CD4-positive, alpha-beta memory T cell (primary cell): ENCODE data around the gene CARD10. TPM values are rescaled to one million over a fixed set of nuclear protein-coding genes. Genes with fewer than 3 reads are reported as not detected.

Experiments
- CTCF ChIA-PET: fragments of 350-600 bp; sonication (Branson Sonifier 250); formaldehyde crosslinking; loops from one replicate; lab custom pipeline; 2021; ENCODE audit warnings: inconsistent platforms; ENCODE audit not compliant: partially characterized antibody; lab: Charles Lee
- POLR2A ChIA-PET: fragments of 350-600 bp; sonication (Branson Sonifier 250); formaldehyde crosslinking; loops from one replicate; lab custom pipeline; 2021; ENCODE audit not compliant: partially characterized antibody; lab: Charles Lee
- DNase-seq, 5 donors: peaks; one replicate each; pipeline versions ENCODE4 v3.0.0 to v3.0.0-alpha.2; 2020 to 2022; ENCODE audit warnings: mixed read lengths in 1 of 5
- H3K27ac ChIP-seq: one replicate; pipeline ENCODE4 v1.7.0; 2013; ENCODE audit warnings: low read depth, low read length
- H3K27me3 ChIP-seq: 2 replicates; pipeline ENCODE4 v1.7.0; 2013; ENCODE audit warnings: mild to moderate bottlenecking, low read length, moderate library complexity; ENCODE audit not compliant: insufficient read depth
- H3K36me3 ChIP-seq: 2 replicates; pipeline ENCODE4 v1.7.0; 2013; ENCODE audit warnings: mild to moderate bottlenecking, low read length, moderate library complexity; ENCODE audit not compliant: insufficient read depth
- H3K4me1 ChIP-seq: 2 replicates; pipeline ENCODE4 v1.7.0; 2013; ENCODE audit warnings: mild to moderate bottlenecking, low read length, moderate library complexity; ENCODE audit not compliant: insufficient read depth
- H3K4me3 ChIP-seq, 2 donors: one replicate each; pipeline ENCODE4 v1.7.0; 2013; ENCODE audit warnings: low read length in 2 of 2, mild to moderate bottlenecking in 1 of 2
- H3K9me3 ChIP-seq, 2 donors: one replicate each; pipeline ENCODE4 v1.7.0; 2013; ENCODE audit warnings: low read length in 2 of 2, control low read depth in 1 of 2; ENCODE audit not compliant: control insufficient read depth in 1 of 2
- H3K27ac Mint-ChIP-seq, 7 donors: one replicate each; pipeline ENCODE4 v1.8.0; 2020 to 2021; ENCODE audit warnings: mixed read lengths in 7 of 7, mild to moderate bottlenecking in 6 of 7, inconsistent platforms in 3 of 7, moderate library complexity in 3 of 7
- H3K27me3 Mint-ChIP-seq, 2 donors: one replicate each; pipeline ENCODE4 v1.8.0; 2020 to 2021; ENCODE audit warnings: mixed read lengths in 2 of 2
- H3K36me3 Mint-ChIP-seq, 2 donors: one replicate each; pipeline ENCODE4 v1.8.0; 2020 to 2021; ENCODE audit warnings: mixed read lengths in 2 of 2, inconsistent platforms in 1 of 2, mild to moderate bottlenecking in 1 of 2
- H3K4me1 Mint-ChIP-seq, 4 donors: one replicate each; pipeline ENCODE4 v1.8.0; 2020 to 2021; ENCODE audit warnings: mixed read lengths in 4 of 4, mild to moderate bottlenecking in 1 of 4
- H3K4me3 Mint-ChIP-seq, 8 donors: one replicate each; pipeline ENCODE4 v1.8.0; 2020 to 2021; ENCODE audit warnings: mixed read lengths in 8 of 8, mild to moderate bottlenecking in 7 of 8, moderate library complexity in 6 of 8, inconsistent platforms in 3 of 8
- H3K9me3 Mint-ChIP-seq, 8 donors: one replicate each; pipeline ENCODE4 v1.8.0; 2020 to 2021; ENCODE audit warnings: mixed read lengths in 8 of 8, mild to moderate bottlenecking in 5 of 8, inconsistent platforms in 3 of 8, moderate library complexity in 1 of 8
- intact Hi-C: fragments of 100-400 bp; cut with micrococcal nuclease; formaldehyde crosslinking; loops from one replicate; pipeline ENCODE4 v1.15.1; 2023
- polyA plus RNA-seq, 2 donors: library from polyadenylated mRNA; unstranded; fragments of 300-500 nt; fragmentation: Illumina TruSeq; gene quantifications; one replicate each; pipeline ENCODE4 v1.2.3, GENCODE V29; 2021
- total RNA-seq, 2 experiments: library from RNA; stranded (reverse); gene quantifications; one replicate each; pipeline ENCODE4 v1.2.3, GENCODE V29; 2021

CARD10 gene
- total and polyA plus RNA-seq, 4 experiments from 2014 or later: 0.42 to 0.61 TPM; not detected in 2

DNA sequence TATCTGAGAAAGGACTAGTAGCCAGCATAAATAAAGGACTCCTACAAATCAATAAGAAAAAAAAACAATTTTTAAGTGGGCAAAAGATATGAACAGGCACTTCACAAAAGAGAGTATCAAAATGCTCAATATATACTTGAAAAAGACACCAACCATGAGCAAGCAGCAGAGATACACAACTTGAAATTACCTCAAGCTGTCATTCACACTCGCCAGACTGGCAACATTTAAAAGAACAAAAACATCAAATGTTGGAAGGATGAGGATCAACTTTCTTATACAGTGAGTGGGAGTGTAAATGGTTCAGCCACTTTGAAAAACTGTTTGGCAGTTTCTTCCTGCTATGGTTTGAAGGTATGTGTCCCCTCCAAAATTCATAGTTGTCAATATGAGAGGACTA, 68.0 kb downstream of the CARD10 start:
- H3K27ac ChIP-seq: no peak overlapping the region
- Mint-ChIP-seq H3K4me3 (no peak overlapping the region), H3K36me3 (peaks cover 0 to 19% of the 10 kb centered on the region in 2 donors), H3K9me3 (peaks cover 0 to 2% (median 0%) of the 10 kb centered on the region in 8 donors), H3K27me3 (no peaks in the 10 kb centered on the region), H3K27ac (no peak overlapping the region), H3K4me1 (peaks cover 0 to 8% (median 4%) of the 10 kb centered on the region in 4 donors)
- H3K9me3 ChIP-seq: no peaks in the 10 kb centered on the region
- intact Hi-C loops: no loop called here
- no peaks in the 10 kb centered on the region for H3K27me3 ChIP-seq
- H3K4me3 ChIP-seq: no peak overlapping the region
- H3K36me3 ChIP-seq: no peaks in the 10 kb centered on the region
- POLR2A ChIA-PET: no interaction called here
- peaks cover 4% of the 10 kb centered on the region for H3K4me1 ChIP-seq
- CTCF ChIA-PET: interaction anchor here (1.3 kb wide), 1 partner anchor 133 kb away, joined by 3 read pairs; no protein-coding TSS in a partner anchor
- no peak for DNase-seq

DNA sequence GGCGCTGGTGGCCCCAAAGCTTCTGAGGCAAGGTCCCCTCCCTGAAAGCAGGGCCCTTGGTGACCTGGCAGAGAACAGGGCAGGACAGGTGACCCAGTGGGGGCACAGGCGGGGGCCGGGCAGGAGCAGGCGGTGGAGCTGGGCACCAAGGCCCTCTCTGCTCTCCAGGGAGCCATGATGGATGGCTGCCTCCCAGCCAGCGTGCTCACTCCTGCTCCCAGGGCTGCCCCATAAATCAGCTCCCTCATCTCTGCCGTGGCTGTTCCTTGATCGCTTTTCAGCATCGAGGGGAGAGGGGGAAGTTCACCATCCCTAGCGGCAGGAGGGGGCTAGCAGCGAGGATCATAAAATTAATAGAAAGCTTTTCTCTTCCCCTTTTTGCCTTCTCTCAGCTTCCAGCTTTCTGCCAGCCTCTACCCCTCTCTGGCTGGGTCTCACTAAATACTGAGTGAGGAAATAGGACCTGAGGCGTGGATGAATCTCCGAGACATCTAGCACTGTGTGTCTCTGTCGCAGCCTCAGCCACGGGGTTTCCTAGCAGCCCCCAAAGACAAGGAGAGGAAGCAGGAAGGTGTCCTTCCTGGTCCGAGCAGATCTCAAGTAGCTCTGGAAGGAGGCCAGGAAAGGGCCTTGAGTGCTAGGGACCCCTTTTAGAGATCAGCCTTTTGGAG, 69.7 kb downstream of the CARD10 start:
- no peaks in the 10 kb centered on the region for H3K36me3 ChIP-seq
- H3K9me3 ChIP-seq: no peaks in the 10 kb centered on the region
- H3K27me3 Mint-ChIP-seq: no peaks in the 10 kb centered on the region
- peaks cover 4% of the 10 kb centered on the region for H3K4me1 ChIP-seq
- no peak overlapping the region for H3K27ac ChIP-seq
- DNase-seq: no peak
- no peaks in the 10 kb centered on the region for H3K27me3 ChIP-seq
- peaks cover 0 to 9% of the 10 kb centered on the region in 2 donors for H3K36me3 Mint-ChIP-seq
- POLR2A ChIA-PET: no interaction called here
- no peak overlapping the region for H3K4me3 Mint-ChIP-seq
- no peak overlapping the region for H3K4me3 ChIP-seq
- peaks cover 0 to 2% (median 0%) of the 10 kb centered on the region in 8 donors for H3K9me3 Mint-ChIP-seq
- intact Hi-C loops: no loop called here
- H3K27ac Mint-ChIP-seq: peak overlapping the region in 1 of 7 donors; percentile 70
- H3K4me1 Mint-ChIP-seq: peaks cover 0 to 8% (median 4%) of the 10 kb centered on the region in 4 donors
- CTCF ChIA-PET: no interaction called here

DNA sequence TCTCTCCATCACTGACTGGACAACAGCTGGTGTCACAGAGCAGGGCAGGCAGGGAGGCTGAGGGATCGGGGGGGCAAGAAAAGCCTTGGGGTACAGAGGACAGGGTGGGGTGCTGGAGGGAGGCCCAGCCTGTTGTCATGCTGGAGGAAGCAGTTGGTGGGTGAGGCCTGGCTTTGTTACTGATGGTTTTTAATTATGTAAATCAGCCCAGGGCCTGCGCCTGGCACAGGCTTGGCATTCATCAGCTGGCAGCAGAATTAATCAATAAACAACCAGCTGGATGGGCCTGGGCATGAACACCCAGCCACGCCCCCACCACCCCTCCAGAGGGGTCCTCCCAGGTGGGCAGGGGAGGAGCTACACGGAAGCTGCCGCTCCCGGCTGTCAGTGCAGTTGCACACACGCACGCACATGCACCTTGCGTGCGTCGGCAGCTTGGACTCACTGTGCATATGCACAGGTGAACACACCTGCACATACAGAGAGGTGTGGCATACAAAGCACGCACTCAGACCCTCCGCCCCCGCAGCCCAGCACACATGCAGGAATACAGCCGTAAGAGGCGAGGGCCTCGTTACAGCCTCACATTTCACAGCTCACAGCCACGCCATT, 70.6 kb downstream of the CARD10 start:
- peaks cover 0 to 8% (median 4%) of the 10 kb centered on the region in 4 donors for H3K4me1 Mint-ChIP-seq
- no peaks in the 10 kb centered on the region for H3K36me3 ChIP-seq
- H3K9me3 ChIP-seq: no peaks in the 10 kb centered on the region
- H3K27ac ChIP-seq: no peak overlapping the region
- intact Hi-C loops: no loop called here
- peaks cover 0 to 12% of the 10 kb centered on the region in 2 donors for H3K36me3 Mint-ChIP-seq
- POLR2A ChIA-PET: no interaction called here
- no peak overlapping the region for H3K4me3 ChIP-seq
- peaks cover 4% of the 10 kb centered on the region for H3K4me1 ChIP-seq
- CTCF ChIA-PET: no interaction called here
- no peak overlapping the region for H3K27ac Mint-ChIP-seq
- peaks cover 0 to 2% (median 0%) of the 10 kb centered on the region in 8 donors for H3K9me3 Mint-ChIP-seq
- no peak overlapping the region for H3K4me3 Mint-ChIP-seq
- DNase-seq: no peak
- H3K27me3 Mint-ChIP-seq: no peaks in the 10 kb centered on the region
- H3K27me3 ChIP-seq: no peaks in the 10 kb centered on the region

- peaks cover 4% of the 10 kb centered on the region for H3K4me1 ChIP-seq
- no peak overlapping the region for H3K4me3 ChIP-seq
- peaks cover 0 to 8% (median 4%) of the 10 kb centered on the region in 4 donors for H3K4me1 Mint-ChIP-seq
- DNase-seq: no peak
- peaks cover 0 to 4% (median 0%) of the 10 kb centered on the region in 8 donors for H3K9me3 Mint-ChIP-seq
- ChIA-PET CTCF (no interaction called here), POLR2A (no interaction called here)
- H3K27ac ChIP-seq: no peak overlapping the region
- no peaks in the 10 kb centered on the region for H3K27me3 ChIP-seq
- H3K36me3 ChIP-seq: no peaks in the 10 kb centered on the region
- H3K27me3 Mint-ChIP-seq: peaks cover 0 to 2% of the 10 kb centered on the region in 2 donors
- no peak overlapping the region for H3K4me3 Mint-ChIP-seq
- no peak overlapping the region for H3K27ac Mint-ChIP-seq
- intact Hi-C loops: no loop called here
- H3K36me3 Mint-ChIP-seq: peaks cover 0 to 14% of the 10 kb centered on the region in 2 donors
- no peaks in the 10 kb centered on the region for H3K9me3 ChIP-seq
Observed at GRCh38 chr22:37445501-37445900, 73.7 kb downstream of the CARD10 start.

DNA sequence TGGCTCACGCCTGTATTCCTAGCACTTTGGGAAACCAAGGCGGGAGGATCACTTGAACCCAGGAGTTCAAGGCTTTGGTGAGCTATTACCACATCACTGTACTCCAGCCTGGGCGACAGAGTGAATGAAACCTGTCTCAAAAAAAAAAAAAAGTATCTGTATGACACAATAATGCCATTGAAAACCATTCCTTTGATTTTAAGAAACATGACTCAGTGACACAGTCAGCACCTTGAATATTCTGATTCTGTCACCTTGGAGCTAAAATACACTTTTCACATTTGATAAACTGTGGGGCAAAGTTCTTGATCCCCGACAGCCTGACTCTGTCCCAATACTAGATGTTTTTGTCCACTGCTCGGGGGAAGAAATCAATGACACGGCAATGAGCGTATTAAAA, 75.2 kb downstream of the CARD10 start:
- intact Hi-C loops: no loop called here
- Histone ChIP-seq H3K4me1 (no peaks in the 10 kb centered on the region), H3K36me3 (no peaks in the 10 kb centered on the region), H3K4me3 (no peak overlapping the region), H3K9me3 (no peaks in the 10 kb centered on the region), H3K27ac (no peak overlapping the region), H3K27me3 (no peaks in the 10 kb centered on the region)
- Mint-ChIP-seq H3K4me1 (peaks cover 0 to 3% (median 0%) of the 10 kb centered on the region in 4 donors), H3K27ac (no peak overlapping the region), H3K4me3 (no peak overlapping the region), H3K27me3 (peaks cover 0 to 2% of the 10 kb centered on the region in 2 donors), H3K36me3 (peaks cover 0 to 20% of the 10 kb centered on the region in 2 donors), H3K9me3 (peaks cover 0 to 4% (median 0%) of the 10 kb centered on the region in 8 donors)
- POLR2A ChIA-PET: no interaction called here
- DNase-seq: no peak
- CTCF ChIA-PET: interaction anchor here (0.7 kb wide), 1 partner anchor 130 kb away, joined by 3 read pairs; no protein-coding TSS in a partner anchor

GRCh38 chr22:37443086-37443485, 76.1 kb downstream of the CARD10 start:
- POLR2A ChIA-PET: no interaction called here
- H3K4me1 Mint-ChIP-seq: peaks cover 0 to 3% (median 0%) of the 10 kb centered on the region in 4 donors
- peak overlapping the region in 1 of 8 donors; percentile 7 for H3K4me3 Mint-ChIP-seq
- CTCF ChIA-PET: interaction anchor here (1.0 kb wide), 1 partner anchor 20 kb away, joined by 3 read pairs; no protein-coding TSS in a partner anchor
- no peak overlapping the region for H3K27ac ChIP-seq
- no peaks in the 10 kb centered on the region for H3K4me1 ChIP-seq
- peaks cover 0 to 2% of the 10 kb centered on the region in 2 donors for H3K27me3 Mint-ChIP-seq
- H3K4me3 ChIP-seq: no peak overlapping the region
- no peaks in the 10 kb centered on the region for H3K9me3 ChIP-seq
- no peaks in the 10 kb centered on the region for H3K27me3 ChIP-seq
- peaks cover 0 to 4% (median 0%) of the 10 kb centered on the region in 8 donors for H3K9me3 Mint-ChIP-seq
- H3K36me3 ChIP-seq: no peaks in the 10 kb centered on the region
- DNase-seq: no peak
- H3K27ac Mint-ChIP-seq: peak overlapping the region in 1 of 7 donors; percentile 16
- peaks cover 0 to 20% of the 10 kb centered on the region in 2 donors for H3K36me3 Mint-ChIP-seq
- intact Hi-C loops: no loop called here

GRCh38 chr22:37442537-37442936, 76.7 kb downstream of the CARD10 start:
- H3K4me1 ChIP-seq: no peaks in the 10 kb centered on the region
- DNase-seq: no peak
- H3K27ac ChIP-seq: no peak overlapping the region
- ChIA-PET CTCF (interaction anchor here (1.0 kb wide), 2 partner anchors 19 to 30 kb away, joined by 3 to 4 read pairs; no protein-coding TSS in a partner anchor), POLR2A (no interaction called here)
- no peaks in the 10 kb centered on the region for H3K27me3 ChIP-seq
- H3K9me3 ChIP-seq: no peaks in the 10 kb centered on the region
- H3K4me3 Mint-ChIP-seq: no peak overlapping the region
- H3K27me3 Mint-ChIP-seq: peaks cover 0 to 2% of the 10 kb centered on the region in 2 donors
- H3K36me3 Mint-ChIP-seq: peaks cover 0 to 20% of the 10 kb centered on the region in 2 donors
- H3K4me3 ChIP-seq: no peak overlapping the region
- intact Hi-C loops: no loop called here
- H3K36me3 ChIP-seq: no peaks in the 10 kb centered on the region
- no peak overlapping the region for H3K27ac Mint-ChIP-seq
- peaks cover 0 to 4% (median 0%) of the 10 kb centered on the region in 8 donors for H3K9me3 Mint-ChIP-seq
- H3K4me1 Mint-ChIP-seq: peaks cover 0 to 3% (median 0%) of the 10 kb centered on the region in 4 donors
